Astrocyte of the cerebellum (primary cell): ENCODE data around the gene ARGLU1.

Experiments
- DNase-seq: peaks from one replicate; pipeline ENCODE4 v3.0.0-alpha.2; 2011; ENCODE audit warnings: low read depth
- H3K4me3 ChIP-seq: 2 replicates; pipeline ENCODE4 v1.5.1; 2011; ENCODE audit warnings: mild to moderate bottlenecking, low read depth, low read length, moderate library complexity
- CTCF ChIP-seq: IDR thresholded peaks from 2 replicates; pipeline ENCODE4 v1.5.1; 2012; ENCODE audit warnings: low read length, low read depth, moderate library complexity, mild to moderate bottlenecking; ENCODE audit errors: missing control alignments
- in situ Hi-C: cut with HindIII; loops from 2 replicates; pipeline ENCODE4 v1.10.0; 2017; ENCODE audit warnings: low sequenced_read_pairs

Gene ARGLU1

GRCh38 chr13:106597186-106597585 lies 29.2 kb upstream of the ARGLU1 start:
- no peak for TF ChIP-seq CTCF
- no peak overlapping the region for H3K4me3 ChIP-seq
- in situ Hi-C loops: no loop called here
- DNase-seq: no peak

DNA sequence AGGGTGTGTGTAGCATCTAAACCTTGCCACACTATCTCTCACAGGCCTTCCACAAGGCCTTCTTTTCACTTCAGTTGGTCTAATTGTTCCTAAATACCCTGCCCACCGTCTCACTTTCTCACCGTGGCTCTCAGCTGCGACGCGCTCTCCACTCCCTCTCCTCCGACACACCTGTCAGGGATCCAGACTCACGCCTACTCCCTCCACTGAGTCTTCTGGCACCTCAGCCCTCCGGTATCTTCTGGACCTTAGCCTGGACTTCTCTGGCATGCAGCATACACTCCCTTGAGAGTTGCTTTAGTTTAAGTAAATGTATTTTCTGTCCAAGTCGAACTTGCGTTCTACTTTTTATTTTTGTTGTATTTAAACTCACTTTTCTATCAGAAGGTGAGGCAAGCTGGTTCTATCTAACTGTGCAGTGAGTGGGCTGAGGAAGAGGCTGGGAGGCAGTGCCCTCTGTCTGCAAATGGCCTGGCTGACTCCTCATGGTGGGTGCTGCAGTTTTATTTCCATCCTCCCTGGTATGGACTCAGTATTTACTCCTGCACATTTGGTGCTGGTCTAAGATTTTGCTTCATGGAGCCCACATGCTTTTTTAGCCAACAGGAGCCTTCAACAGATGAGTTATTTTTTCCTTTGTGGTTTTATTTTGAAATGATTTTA lies 28.5 kb upstream of the ARGLU1 start:
- in situ Hi-C loops: no loop called here
- DNase-seq: no peak
- no peak for TF ChIP-seq CTCF
- no peak overlapping the region for H3K4me3 ChIP-seq

- TF ChIP-seq CTCF: no peak
- in situ Hi-C loops: no loop called here
These were observed 27.7 kb upstream of the ARGLU1 start for GRCh38 chr13:106595625-106596024.

GRCh38 chr13:106594980-106595379 lies 27.0 kb upstream of the ARGLU1 start:
- DNase-seq: no peak
- in situ Hi-C loops: no loop called here
- TF ChIP-seq CTCF: no peak
- H3K4me3 ChIP-seq: no peak overlapping the region

More at GRCh38 chr13:106595625-106596024, 27.7 kb upstream of the ARGLU1 start:
- no peak for DNase-seq
- H3K4me3 ChIP-seq: no peak overlapping the region

GRCh38 chr13:106593132-106593531 lies 25.2 kb upstream of the ARGLU1 start:
- no peak overlapping the region for H3K4me3 ChIP-seq
- no peak for DNase-seq
- TF ChIP-seq CTCF: no peak
- in situ Hi-C loops: no loop called here

- TF ChIP-seq CTCF: no peak
- in situ Hi-C loops: no loop called here
- no peak for DNase-seq
- H3K4me3 ChIP-seq: no peak overlapping the region
These were observed 23.4 kb upstream of the ARGLU1 start for GRCh38 chr13:106591299-106591698.

DNA sequence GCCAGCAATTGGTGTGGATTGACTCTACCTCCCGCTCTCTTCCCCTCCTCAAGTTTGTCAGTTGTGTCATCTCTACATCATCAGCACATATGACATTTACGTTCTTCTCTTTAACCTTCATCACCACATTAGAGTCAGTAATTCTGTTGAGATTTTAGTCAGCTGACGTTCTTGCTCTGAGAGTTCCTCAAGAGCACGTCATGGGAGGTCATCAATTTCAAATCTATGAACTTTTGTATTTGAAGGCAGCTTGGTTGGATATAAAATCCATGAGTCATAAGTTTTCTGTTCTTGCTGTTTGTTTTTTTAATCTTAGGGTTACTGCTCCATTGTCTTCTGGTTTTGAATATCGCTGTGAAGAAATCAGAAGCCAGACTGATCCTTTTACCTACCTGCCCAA lies 21.8 kb upstream of the ARGLU1 start:
- no peak overlapping the region for H3K4me3 ChIP-seq
- in situ Hi-C loops: no loop called here
- no peak for TF ChIP-seq CTCF
- DNase-seq: no peak
